ENCODE data around the gene PPIF.

DNA sequence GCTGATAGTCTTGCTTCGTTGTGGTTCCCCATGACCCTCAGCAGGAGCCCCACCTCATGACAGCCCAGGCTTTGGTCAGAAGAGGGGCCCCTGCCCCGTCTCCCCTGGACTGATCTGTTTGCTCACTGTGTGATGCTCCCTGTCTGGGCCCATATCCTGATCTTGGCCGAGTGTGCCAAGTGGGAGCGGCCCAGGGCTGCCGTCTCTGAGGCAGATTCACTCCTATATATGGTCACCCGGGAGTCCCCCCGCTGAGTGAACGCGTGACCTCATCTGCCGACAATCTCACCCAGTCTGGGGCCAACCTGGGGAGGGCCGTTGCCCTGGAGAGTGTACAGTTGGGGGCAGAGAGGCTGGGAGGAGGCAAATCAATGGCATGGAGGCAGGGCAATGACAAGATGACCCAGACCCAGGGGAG is 34.5 kb downstream of the PPIF start:
- no peak for TF ChIP-seq CTCF (IDR thresholded peaks at IDR 0.05)
- TF ChIP-seq ATF2 (CRISPR knock-in tag; IDR thresholded peaks at IDR 0.05; ENCODE audit: borderline replicate concordance, low read depth), result no peak
- TF ChIP-seq SMAD3 (CRISPR knock-in tag; IDR thresholded peaks at IDR 0.05; ENCODE audit: borderline replicate concordance), result no peak
- no peak for TF ChIP-seq MAX (CRISPR knock-in tag; IDR thresholded peaks at IDR 0.05)
- TF ChIP-seq NR1H2 (CRISPR knock-in tag; IDR thresholded peaks at IDR 0.05), result no peak
- no peak for TF ChIP-seq PRDM15 (CRISPR knock-in tag; IDR thresholded peaks at IDR 0.05)
- no peak for TF ChIP-seq CREB1 (CRISPR knock-in tag; IDR thresholded peaks at IDR 0.05)
- TF ChIP-seq CREM (CRISPR knock-in tag; IDR thresholded peaks at IDR 0.05), result no peak
- TF ChIP-seq ARID4B (CRISPR knock-in tag; IDR thresholded peaks at IDR 0.05; ENCODE audit: borderline replicate concordance), result no peak

All from WTC11 (cell line).